A673 (cell line): ENCODE results near the gene RAD23B. TPM values are rescaled to one million over a fixed set of nuclear protein-coding genes. Genes with fewer than 3 reads are reported as not detected.

Experiments
- BruUV-seq: library from RNA; stranded (reverse); fragments of 400-500 nt; replicated peaks from 2 replicates; lab custom pipeline; 2021; lab: Mats Ljungman, UMichigan
- CTCF ChIA-PET: fragments of 300-600 bp; sonication (Branson Sonifier 250); formaldehyde crosslinking; loops from one replicate; lab custom pipeline; 2022; ENCODE audit warnings: antibody characterized with exemption; lab: Charles Lee
- POLR2A ChIA-PET: fragments of 300-600 bp; sonication (Branson Sonifier 250); formaldehyde crosslinking; loops from one replicate; lab custom pipeline; 2022; ENCODE audit warnings: antibody characterized with exemption; ENCODE audit not compliant: low non-redundant PET; lab: Charles Lee
- DNase-seq: peaks from one replicate; pipeline ENCODE4 v3.0.0-alpha.2; 2015; ENCODE audit warnings: low spot score
- H3K27ac ChIP-seq: fragments of 200-600 bp; sonication (generic); 2 replicates; pipeline ENCODE4 v1.5.1; 2016; ENCODE audit warnings: mixed run types, low read depth, mild to moderate bottlenecking, mixed read lengths, antibody characterized with exemption, low read length; ENCODE audit not compliant: poor library complexity, severe bottlenecking
- H3K27me3 ChIP-seq: fragments of 200-600 bp; sonication (generic); replicated peaks from 2 replicates; pipeline ENCODE4 v1.6.1; 2017; ENCODE audit warnings: mixed run types, low read depth, mild to moderate bottlenecking, mixed read lengths, antibody characterized with exemption, low read length; ENCODE audit not compliant: insufficient read depth, poor library complexity
- H3K36me3 ChIP-seq: fragments of 200-600 bp; sonication (generic); 2 replicates; pipeline ENCODE4 v1.6.1; 2016; ENCODE audit warnings: mixed run types, mild to moderate bottlenecking, mixed read lengths, antibody characterized with exemption, low read length; ENCODE audit not compliant: insufficient read depth, poor library complexity, severe bottlenecking
- H3K4me1 ChIP-seq: fragments of 200-600 bp; sonication (generic); 2 replicates; pipeline ENCODE4 v1.6.1; 2017; ENCODE audit warnings: mixed run types, mild to moderate bottlenecking, mixed read lengths, antibody characterized with exemption, low read length; ENCODE audit not compliant: insufficient read depth, poor library complexity, severe bottlenecking
- H3K4me3 ChIP-seq: fragments of 200-600 bp; sonication (generic); 2 replicates; pipeline ENCODE4 v1.5.1; 2016; ENCODE audit warnings: low read depth, mixed run types, mild to moderate bottlenecking, mixed read lengths, low read length; ENCODE audit not compliant: poor library complexity, severe bottlenecking
- H3K9me3 ChIP-seq: fragments of 200-600 bp; sonication (generic); 2 replicates; pipeline ENCODE4 v1.6.1; 2016; ENCODE audit warnings: mixed run types, low read depth, mild to moderate bottlenecking, mixed read lengths, antibody characterized with exemption, low read length; ENCODE audit not compliant: poor library complexity, severe bottlenecking
- CTCF ChIP-seq: fragments of 300-800, 200-600 bp; sonication (generic); conservative IDR thresholded peaks from 2 replicates; pipeline ENCODE4 v1.5.1; 2017; ENCODE audit warnings: low read depth, mild to moderate bottlenecking, antibody characterized with exemption, low read length, moderate library complexity, mixed read lengths
- EZH2 ChIP-seq: fragments of 200-600 bp; sonication (generic); IDR thresholded peaks from 2 replicates; pipeline ENCODE4 v1.6.1; 2017; ENCODE audit warnings: borderline replicate concordance, low read depth, mild to moderate bottlenecking, mixed read lengths, antibody characterized with exemption, low read length; ENCODE audit not compliant: poor library complexity, severe bottlenecking
- intact Hi-C: fragments of 100-400 bp; cut with micrococcal nuclease; formaldehyde crosslinking; loops from one replicate; pipeline ENCODE4 v1.10.0; 2022; ENCODE audit not compliant: unreplicated experiment
- total RNA-seq: library from RNA; stranded (reverse); gene quantifications from 2 replicates; pipeline ENCODE4 v1.2.3, GENCODE V29; 2021

The RAD23B gene
- total RNA-seq, 1 experiment from 2014 or later: 151 TPM

GRCh38 chr9:107375651-107376369 lies 92.7 kb downstream of the RAD23B start:
- H3K36me3 ChIP-seq: no peaks in the 10 kb centered on the region
- no peaks in the 10 kb centered on the region for H3K4me1 ChIP-seq
- peaks cover 4% of the 10 kb centered on the region for H3K27me3 ChIP-seq
- no peak overlapping the region for H3K27ac ChIP-seq
- TF ChIP-seq CTCF: no peak
- no peak for TF ChIP-seq EZH2
- no TSS peak for BruUV-seq
- POLR2A ChIA-PET: no interaction called here
- CTCF ChIA-PET: no interaction called here
- intact Hi-C loops: no loop called here
- DNase-seq: no peak
- no peak overlapping the region for H3K4me3 ChIP-seq
- no peaks in the 10 kb centered on the region for H3K9me3 ChIP-seq

GRCh38 chr9:107378006-107378405 lies 94.9 kb downstream of the RAD23B start:
- peaks cover 4% of the 10 kb centered on the region for H3K27me3 ChIP-seq
- H3K9me3 ChIP-seq: no peaks in the 10 kb centered on the region
- BruUV-seq: no TSS peak
- ChIA-PET POLR2A (no interaction called here), CTCF (interaction anchor here (0.6 kb wide), 1 partner anchor 1941 kb away, joined by 6 read pairs; no protein-coding TSS in a partner anchor)
- no peak overlapping the region for H3K27ac ChIP-seq
- H3K36me3 ChIP-seq: no peaks in the 10 kb centered on the region
- DNase-seq: no peak
- H3K4me1 ChIP-seq: no peaks in the 10 kb centered on the region
- H3K4me3 ChIP-seq: no peak overlapping the region
- TF ChIP-seq CTCF (no peak), EZH2 (no peak)
- intact Hi-C loops: no loop called here

Other genes with a start within 250 kb of the RAD23B start
- 0.28 and 0.49 TPM in 2 replicates for gene KLF4, start 206.5 kb downstream of the RAD23B start, total RNA-seq